HG03064 (cell line): Measurements from ENCODE around the gene GLIS2.

Source experiments
- ATAC-seq: cut with Tn5 transposase; IDR thresholded peaks from one replicate; pipeline ENCODE4 v1.9.1; 2021; ENCODE audit warnings: low read depth; ENCODE audit not compliant: unreplicated experiment

The GLIS2 gene

GRCh38 chr16:4295581-4295980, 20.3 kb upstream of the GLIS2 start:
- ATAC-seq = no peak

- no peak for ATAC-seq
Observed at GRCh38 chr16:4297480-4297879, 18.4 kb upstream of the GLIS2 start.

- ATAC-seq = no peak
Observed at GRCh38 chr16:4298761-4299522, 16.9 kb upstream of the GLIS2 start.

- no peak for ATAC-seq
Observed at GRCh38 chr16:4301177-4301576, 14.7 kb upstream of the GLIS2 start.

- no peak for ATAC-seq
Observed at GRCh38 chr16:4301968-4302367, 13.9 kb upstream of the GLIS2 start.

GRCh38 chr16:4303973-4304372, 11.9 kb upstream of the GLIS2 start:
- no peak for ATAC-seq

- no peak for ATAC-seq
Observed at GRCh38 chr16:4306470-4307214, 9.2 kb upstream of the GLIS2 start.

GRCh38 chr16:4307215-4308037, 8.4 kb upstream of the GLIS2 start:
- peak; percentile 84 for ATAC-seq

GRCh38 chr16:4309102-4309832, 6.6 kb upstream of the GLIS2 start:
- ATAC-seq = no peak

- ATAC-seq = no peak
Observed at GRCh38 chr16:4309833-4310266, 6.0 kb upstream of the GLIS2 start.

- no peak for ATAC-seq
Observed at GRCh38 chr16:4313563-4314531, 2.0 kb upstream of the GLIS2 start.

GRCh38 chr16:4314532-4315185, 1.2 kb upstream of the GLIS2 start:
- ATAC-seq = no peak

- ATAC-seq = no peak
Observed at GRCh38 chr16:4316108-4316863, 419 bp downstream of the GLIS2 start.

GRCh38 chr16:4316864-4317531, 1.1 kb downstream of the GLIS2 start:
- no peak for ATAC-seq

GRCh38 chr16:4317532-4318450, 1.9 kb downstream of the GLIS2 start:
- ATAC-seq = no peak

- no peak for ATAC-seq
Observed at GRCh38 chr16:4318451-4318910, 2.6 kb downstream of the GLIS2 start.
